AG04450 (cell line): ENCODE measurements around the gene ARFGEF3. TPM values are rescaled to one million over a fixed set of nuclear protein-coding genes. Genes with fewer than 3 reads are reported as not detected.
"Not testable (repeated sequence)": the region's sequence is repeated elsewhere in the genome, so short reads cannot be mapped to it uniquely, and the experiment has no call there.

ENCODE experiments used
- CTCF ChIA-PET: fragments of 300-600, 350-600 bp; formaldehyde crosslinking; extraction: SDS; loops from one replicate; lab custom pipeline; 2022; ENCODE audit warnings: antibody characterized with exemption, inconsistent platforms; lab: Charles Lee
- POLR2A ChIA-PET: fragments of 350-600 bp; formaldehyde crosslinking; extraction: SDS; loops from one replicate; lab custom pipeline; 2021; ENCODE audit warnings: antibody characterized with exemption, inconsistent platforms; lab: Yijun Ruan, JAX
- DNase-seq: peaks from one replicate; pipeline ENCODE4 v3.0.0-alpha.2; 2011; ENCODE audit warnings: low read depth, low spot score
- H3K27ac ChIP-seq: one replicate; pipeline ENCODE4 v1.5.1; 2012; ENCODE audit warnings: low read depth, low read length, control low read depth
- H3K27me3 ChIP-seq: one replicate; pipeline ENCODE4 v1.6.0; 2012; ENCODE audit warnings: low read length; ENCODE audit not compliant: control insufficient read depth, insufficient read depth
- H3K4me3 ChIP-seq: 2 replicates; pipeline ENCODE4 v1.5.1; 2011; ENCODE audit warnings: mild to moderate bottlenecking, low read depth, low read length, control low read depth
- H3K9me3 ChIP-seq: 2 replicates; pipeline ENCODE4 v1.5.1; 2012; ENCODE audit warnings: low read length; ENCODE audit not compliant: control insufficient read depth, insufficient read depth
- polyA plus RNA-seq: library from polyadenylated mRNA; depleted of rRNA; stranded (reverse); fragments of >200 nt; gene quantifications from 2 replicates; pipeline ENCODE4 v1.2.3, GENCODE V29; 2011
- TF ChIP-seq, protein P1 (sequence below): IDR thresholded peaks from 2 replicates; pipeline ENCODE4 v1.5.1; 2011; ENCODE audit warnings: low read depth, low read length, control low read depth, inconsistent platforms

Gene ARFGEF3
- polyA plus RNA-seq, 1 experiment = 0.02 TPM

DNA sequence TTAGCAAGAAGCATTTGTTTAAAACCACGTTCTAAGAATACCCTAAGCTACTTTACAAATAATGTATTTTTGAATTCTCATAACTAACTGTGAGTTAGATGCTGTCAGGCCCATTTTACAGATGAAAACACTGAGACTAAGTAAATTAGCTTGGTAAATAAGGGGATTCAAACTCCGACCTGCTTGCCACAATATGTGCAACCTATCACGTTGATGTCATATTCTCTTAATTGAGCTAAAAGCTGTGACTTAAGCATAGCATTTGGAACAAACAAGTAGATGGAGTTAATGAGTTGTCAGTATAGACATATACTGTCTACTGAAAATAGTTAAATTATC lies 45.1 kb upstream of the ARFGEF3 start:
- Histone ChIP-seq H3K27ac (no peak overlapping the region), H3K9me3 (no peaks in the 10 kb centered on the region), H3K4me3 (no peak overlapping the region), H3K27me3 (peaks cover 19% of the 10 kb centered on the region)
- ChIA-PET CTCF (interaction anchor here (0.6 to 10.5 kb wide), 39 partner anchors 11 to 1670 kb away, joined by 3 to 98 read pairs (median 4); partner anchors contain the start of gene HEBP2), POLR2A (no interaction called here)
- TF ChIP-seq, protein P1, sequence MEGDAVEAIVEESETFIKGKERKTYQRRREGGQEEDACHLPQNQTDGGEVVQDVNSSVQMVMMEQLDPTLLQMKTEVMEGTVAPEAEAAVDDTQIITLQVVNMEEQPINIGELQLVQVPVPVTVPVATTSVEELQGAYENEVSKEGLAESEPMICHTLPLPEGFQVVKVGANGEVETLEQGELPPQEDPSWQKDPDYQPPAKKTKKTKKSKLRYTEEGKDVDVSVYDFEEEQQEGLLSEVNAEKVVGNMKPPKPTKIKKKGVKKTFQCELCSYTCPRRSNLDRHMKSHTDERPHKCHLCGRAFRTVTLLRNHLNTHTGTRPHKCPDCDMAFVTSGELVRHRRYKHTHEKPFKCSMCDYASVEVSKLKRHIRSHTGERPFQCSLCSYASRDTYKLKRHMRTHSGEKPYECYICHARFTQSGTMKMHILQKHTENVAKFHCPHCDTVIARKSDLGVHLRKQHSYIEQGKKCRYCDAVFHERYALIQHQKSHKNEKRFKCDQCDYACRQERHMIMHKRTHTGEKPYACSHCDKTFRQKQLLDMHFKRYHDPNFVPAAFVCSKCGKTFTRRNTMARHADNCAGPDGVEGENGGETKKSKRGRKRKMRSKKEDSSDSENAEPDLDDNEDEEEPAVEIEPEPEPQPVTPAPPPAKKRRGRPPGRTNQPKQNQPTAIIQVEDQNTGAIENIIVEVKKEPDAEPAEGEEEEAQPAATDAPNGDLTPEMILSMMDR = no peak
- DNase-seq = no peak

GRCh38 chr6:138117376-138117914 lies 44.3 kb upstream of the ARFGEF3 start:
- no peak for DNase-seq
- TF ChIP-seq, protein P1 = no peak
- POLR2A ChIA-PET = no interaction called here
- H3K27me3 ChIP-seq = peaks cover 18% of the 10 kb centered on the region
- H3K4me3 ChIP-seq = no peak overlapping the region
- CTCF ChIA-PET = interaction anchor here (0.5 to 10.5 kb wide), 16 partner anchors 10 to 649 kb away, joined by 3 to 98 read pairs (median 4); partner anchors contain the start of gene HEBP2
- no peak overlapping the region for H3K27ac ChIP-seq
- no peaks in the 10 kb centered on the region for H3K9me3 ChIP-seq

GRCh38 chr6:138119229-138119628 lies 42.5 kb upstream of the ARFGEF3 start:
- CTCF ChIA-PET = interaction anchor here (1.1 to 10.5 kb wide), 2 partner anchors 114 to 646 kb away, joined by 3 to 98 read pairs; no protein-coding TSS in a partner anchor
- H3K9me3 ChIP-seq, DNase-seq, H3K27ac ChIP-seq, POLR2A ChIA-PET, H3K4me3 ChIP-seq: not testable (repeated sequence)
- H3K27me3 ChIP-seq = peaks cover 15% of the 10 kb centered on the region

DNA sequence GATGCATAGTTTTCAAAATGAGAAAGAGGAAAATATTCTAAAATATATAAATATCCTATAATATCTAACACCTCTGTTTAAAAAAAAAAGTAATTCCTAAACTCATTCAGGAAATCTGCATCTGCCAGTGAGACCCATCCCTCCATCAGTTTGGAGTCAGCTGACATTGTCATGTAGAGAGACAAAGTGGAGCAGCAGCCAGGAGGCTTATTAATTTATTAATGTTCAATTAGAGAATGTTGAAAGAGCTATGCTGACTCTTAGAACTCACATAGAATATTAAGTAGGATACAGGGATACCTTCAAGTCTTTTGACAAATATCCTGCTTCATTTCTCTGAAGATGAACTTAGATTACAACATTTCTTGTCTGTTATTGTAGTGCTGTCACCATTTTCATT lies 41.8 kb upstream of the ARFGEF3 start:
- CTCF ChIA-PET = interaction anchor here (10.5 kb wide), 1 partner anchor 115 kb away, joined by 98 read pairs; no protein-coding TSS in a partner anchor
- TF ChIP-seq, protein P1 = no peak
- POLR2A ChIA-PET = no interaction called here
- H3K27me3 ChIP-seq = peaks cover 8% of the 10 kb centered on the region
- no peak for DNase-seq
- no peaks in the 10 kb centered on the region for H3K9me3 ChIP-seq
- no peak overlapping the region for H3K27ac ChIP-seq
- no peak overlapping the region for H3K4me3 ChIP-seq

GRCh38 chr6:138124096-138124495 lies 37.6 kb upstream of the ARFGEF3 start:
- TF ChIP-seq, protein P1 = no peak
- CTCF ChIA-PET = no interaction called here
- no peaks in the 10 kb centered on the region for H3K9me3 ChIP-seq
- H3K27me3 ChIP-seq = peaks cover 10% of the 10 kb centered on the region
- H3K27ac ChIP-seq = no peak overlapping the region
- no peak for DNase-seq
- POLR2A ChIA-PET = no interaction called here
- no peak overlapping the region for H3K4me3 ChIP-seq
